ENCODE measurements around the gene PRXL2C.

- TF ChIP-seq EZH2 (IDR thresholded peaks at IDR 0.05) (no peak), POLR2AphosphoS5 (IDR thresholded peaks at IDR 0.05; ENCODE audit: borderline replicate concordance, low read depth, low read length) (no peak)
Measured at GRCh38 chr9:96667363-96667728, 12.2 kb upstream of the PRXL2C start.

Measured in SK-N-MC (cell line).